ENCODE data around the gene MPND. TPM values are rescaled to one million over a fixed set of nuclear protein-coding genes. Genes with fewer than 3 reads are reported as not detected.

Gene MPND
- polyA plus RNA-seq, 1 experiment: 5.3 TPM

GRCh38 chr19:4403005-4403761, 59.8 kb downstream of the MPND start:
- Histone ChIP-seq H3K4me3 (ENCODE audit: low read depth, low read length) (peak overlapping the region; percentile 83), H3K36me3 (ENCODE audit: control insufficient read depth, insufficient read depth, low read length) (no peaks in the 10 kb centered on the region), H3K27me3 (ENCODE audit: control insufficient read depth, insufficient read depth, low read length) (no peaks in the 10 kb centered on the region)
- no peak for DNase-seq (ENCODE audit: low read depth)
- CTCF ChIA-PET: interaction anchor here (1.1 to 1.5 kb wide), 2 partner anchors 13 to 135 kb away, joined by 3 to 6 read pairs; no protein-coding TSS in a partner anchor
- TF ChIP-seq CTCF (IDR thresholded peaks at IDR 0.05; ENCODE audit: insufficient read depth, low read depth, low read length): no peak
- POLR2A ChIA-PET: no interaction called here

DNA sequence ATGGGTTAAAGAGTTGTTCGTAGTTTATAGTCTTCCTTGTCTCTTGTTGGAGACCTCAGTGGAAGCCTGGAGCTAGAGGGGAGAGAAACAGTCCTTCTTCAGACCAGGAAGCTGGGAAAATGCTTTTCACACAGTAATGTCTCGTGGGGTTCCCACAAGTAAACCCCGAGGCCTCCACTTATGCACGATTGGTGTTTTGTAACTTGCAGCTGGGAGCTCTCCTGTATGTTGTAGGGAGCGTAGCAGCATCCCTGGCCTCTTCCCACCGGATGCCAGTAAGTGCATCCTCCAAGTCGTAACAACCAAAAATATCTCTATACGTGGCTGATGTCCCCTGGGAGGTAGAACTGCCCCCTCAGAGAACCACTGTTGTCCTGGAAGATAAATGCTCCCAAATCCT, 62.6 kb downstream of the MPND start:
- Histone ChIP-seq H3K36me3 (ENCODE audit: control insufficient read depth, insufficient read depth, low read length) (peaks cover 1% of the 10 kb centered on the region; the same call in 1 of the 2 replicates), H3K4me3 (ENCODE audit: low read depth, low read length) (no peak overlapping the region), H3K27me3 (ENCODE audit: control insufficient read depth, insufficient read depth, low read length) (no peaks in the 10 kb centered on the region)
- POLR2A ChIA-PET: interaction anchor here (0.7 kb wide), 1 partner anchor 53 kb away, joined by 4 read pairs; no protein-coding TSS in a partner anchor
- DNase-seq (ENCODE audit: low read depth): no peak
- CTCF ChIA-PET: interaction anchor here (0.9 to 1.5 kb wide), 2 partner anchors 9 to 34 kb away, joined by 3 to 5 read pairs; no protein-coding TSS in a partner anchor
- TF ChIP-seq CTCF (IDR thresholded peaks at IDR 0.05; ENCODE audit: insufficient read depth, low read depth, low read length): no peak

DNA sequence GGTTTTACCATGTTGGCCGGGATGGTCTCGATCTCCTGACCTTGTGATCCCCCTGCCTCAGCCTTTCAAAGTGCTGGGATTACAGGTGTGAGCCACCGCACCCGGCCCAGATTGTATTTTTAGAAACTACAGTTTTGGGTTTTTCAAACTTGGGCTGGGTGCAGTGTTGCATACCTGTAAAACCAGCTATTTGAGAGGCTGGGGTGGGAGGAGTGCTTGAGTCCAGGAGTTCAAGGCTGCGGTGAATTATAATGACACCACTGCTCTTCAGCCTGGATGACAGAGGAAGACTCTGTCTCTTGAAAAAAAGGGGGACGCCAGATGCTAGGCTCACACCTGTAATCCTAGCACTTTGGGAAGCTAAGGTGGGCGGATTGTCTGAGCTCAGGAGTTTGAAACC, 63.3 kb downstream of the MPND start:
- no peaks in the 10 kb centered on the region for H3K27me3 ChIP-seq (ENCODE audit: control insufficient read depth, insufficient read depth, low read length)
- ChIA-PET CTCF (interaction anchor here (0.9 to 1.5 kb wide), 3 partner anchors 8 to 35 kb away, joined by 3 to 5 read pairs (median 3); no protein-coding TSS in a partner anchor), POLR2A (no interaction called here)
- peaks cover 1% of the 10 kb centered on the region; the same call in 1 of the 2 replicates for H3K36me3 ChIP-seq (ENCODE audit: control insufficient read depth, insufficient read depth, low read length)
- no peak overlapping the region for H3K4me3 ChIP-seq (ENCODE audit: low read depth, low read length)
- no peak for DNase-seq (ENCODE audit: low read depth)
- TF ChIP-seq CTCF (IDR thresholded peaks at IDR 0.05; ENCODE audit: insufficient read depth, low read depth, low read length): no peak

- POLR2A ChIA-PET: no interaction called here
- TF ChIP-seq CTCF (IDR thresholded peaks at IDR 0.05; ENCODE audit: insufficient read depth, low read depth, low read length): no peak
- H3K36me3 ChIP-seq (ENCODE audit: control insufficient read depth, insufficient read depth, low read length): peaks cover 3% of the 10 kb centered on the region; the same call in 1 of the 2 replicates
- no peak overlapping the region for H3K4me3 ChIP-seq (ENCODE audit: low read depth, low read length)
- CTCF ChIA-PET: no interaction called here
- DNase-seq (ENCODE audit: low read depth): no peak
- H3K27me3 ChIP-seq (ENCODE audit: control insufficient read depth, insufficient read depth, low read length): no peaks in the 10 kb centered on the region
Observed at GRCh38 chr19:4409123-4409933, 66.0 kb downstream of the MPND start.

Other genes starting within 250 kb of the MPND start
- 76.9 and 143 TPM in 2 replicates for gene MAP2K2, start 219.4 kb upstream of the MPND start, polyA plus RNA-seq (2011; rRNA removed)
- not detected in 2 replicates for gene CREB3L3, start 189.9 kb upstream of the MPND start, polyA plus RNA-seq (2011; rRNA removed)
- gene SIRT6, start 161.0 kb upstream of the MPND start, polyA plus RNA-seq (2011; rRNA removed): 14.6 and 22.3 TPM in 2 replicates
- gene ANKRD24, start 160.9 kb upstream of the MPND start, polyA plus RNA-seq (2011; rRNA removed): 0.22 and 0.25 TPM in 2 replicates
- gene EBI3, start 114.0 kb upstream of the MPND start, polyA plus RNA-seq (2011; rRNA removed): 1.2 TPM in 2 replicates
- 12.4 and 14.5 TPM in 2 replicates for gene YJU2, start 96.5 kb upstream of the MPND start, polyA plus RNA-seq (2011; rRNA removed)
- not detected in 2 replicates for gene SHD, start 64.3 kb upstream of the MPND start, polyA plus RNA-seq (2011; rRNA removed)
- gene TMIGD2, start 41.2 kb upstream of the MPND start, polyA plus RNA-seq (2011; rRNA removed): not detected in 2 replicates
- gene FSD1, start 39.0 kb upstream of the MPND start, polyA plus RNA-seq (2011; rRNA removed): 3.9 and 11.9 TPM in 2 replicates
- 5.6 and 7.8 TPM in 2 replicates for gene STAP2, start 4.7 kb upstream of the MPND start, polyA plus RNA-seq (2011; rRNA removed)
- 52.2 and 89.4 TPM in 2 replicates for gene SH3GL1, start 57.0 kb downstream of the MPND start, polyA plus RNA-seq (2011; rRNA removed)
- 6.3 and 11.4 TPM in 2 replicates for gene CHAF1A, start 59.1 kb downstream of the MPND start, polyA plus RNA-seq (2011; rRNA removed)
- gene UBXN6, start 114.2 kb downstream of the MPND start, polyA plus RNA-seq (2011; rRNA removed): 85.5 and 127 TPM in 2 replicates
- gene HDGFL2, start 128.7 kb downstream of the MPND start, polyA plus RNA-seq (2011; rRNA removed): 23.8 and 26.0 TPM in 2 replicates
- 0.01 TPM in 2 replicates for gene PLIN4, start 174.9 kb downstream of the MPND start, polyA plus RNA-seq (2011; rRNA removed)
- not detected in 2 replicates for gene PLIN5, start 191.7 kb downstream of the MPND start, polyA plus RNA-seq (2011; rRNA removed)
- gene LRG1, start 196.5 kb downstream of the MPND start, polyA plus RNA-seq (2011; rRNA removed): 0.02 TPM in 1 of 2 replicates, not detected in the other
- gene SEMA6B, start 216.1 kb downstream of the MPND start, polyA plus RNA-seq (2011; rRNA removed): 0.11 and 0.22 TPM in 2 replicates